ENCODE data around the gene NOXRED1. TPM values are rescaled to one million over a fixed set of nuclear protein-coding genes. Genes with fewer than 3 reads are reported as not detected.

NOXRED1 gene
- total and polyA plus RNA-seq, 4 experiments from 2014 or later: 1.1 TPM; not detected in 2

DNA sequence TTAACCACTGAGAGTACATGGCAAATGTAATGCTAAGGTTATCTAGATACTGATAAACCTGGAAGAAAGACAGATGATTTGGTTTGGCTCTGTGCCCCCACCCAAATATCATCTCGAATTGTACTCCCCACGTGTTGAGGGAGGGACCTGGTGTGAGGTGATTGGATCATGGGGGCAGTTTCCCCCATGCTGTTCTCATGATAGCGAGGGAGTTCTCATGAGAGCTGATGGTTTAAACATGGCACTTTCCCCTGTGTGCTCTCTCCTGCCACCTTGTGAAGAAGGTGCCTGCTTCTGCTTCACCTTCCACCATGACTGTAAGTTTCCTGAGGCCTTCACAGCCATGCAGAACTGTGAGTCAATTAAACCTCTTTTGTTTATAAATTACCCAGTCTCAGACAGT, 14.2 kb downstream of the NOXRED1 start:
- Histone ChIP-seq H3K4me1 (ENCODE audit: insufficient read depth, low read length) (no peaks in the 10 kb centered on the region), H3K4me3 (ENCODE audit: low read length in 2 of 2) (no peak overlapping the region), H3K27ac (ENCODE audit: low read depth, low read length) (no peak overlapping the region), H3K27me3 (ENCODE audit: insufficient read depth, low read length) (no peaks in the 10 kb centered on the region), H3K36me3 (ENCODE audit: insufficient read depth, low read length) (no peaks in the 10 kb centered on the region), H3K9me3 (ENCODE audit: control insufficient read depth in 1 of 2, low read length in 2 of 2) (no peaks in the 10 kb centered on the region)
- Mint-ChIP-seq H3K27me3 (no peaks in the 10 kb centered on the region), H3K36me3 (no peaks in the 10 kb centered on the region), H3K4me1 (peaks cover 3 to 14% (median 9%) of the 10 kb centered on the region in 4 donors), H3K27ac (no peak overlapping the region), H3K9me3 (no peaks in the 10 kb centered on the region), H3K4me3 (no peak overlapping the region)
- ChIA-PET CTCF (ENCODE audit: partially characterized antibody) (interaction anchor here (0.5 to 0.6 kb wide), 2 partner anchors 76 to 113 kb away, joined by 3 read pairs; no protein-coding TSS in a partner anchor), POLR2A (ENCODE audit: partially characterized antibody) (no interaction called here)
- DNase-seq: no peak
- intact Hi-C loops (cut with micrococcal nuclease): no loop called here

DNA sequence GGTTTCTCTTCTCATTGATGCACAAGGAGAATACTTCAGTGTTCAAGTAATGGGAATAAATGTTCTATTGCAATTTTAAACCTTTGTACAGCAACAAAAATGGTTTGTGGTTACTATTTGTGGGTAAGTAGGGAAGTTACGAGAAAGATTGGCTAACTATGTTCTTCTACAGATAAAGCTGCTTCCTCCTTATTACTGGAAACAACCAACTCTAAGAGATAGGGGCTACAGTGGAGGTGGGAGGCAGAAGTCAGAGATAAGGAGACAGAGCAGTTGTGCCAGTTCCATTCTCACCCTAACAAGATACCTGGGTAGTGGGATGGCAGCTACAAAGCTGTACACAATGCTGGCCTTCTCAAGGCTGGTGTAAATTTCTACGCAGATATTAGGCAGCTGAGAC, 16.2 kb downstream of the NOXRED1 start:
- H3K27ac Mint-ChIP-seq: peak overlapping the region in 1 of 7 donors; percentile 19
- POLR2A ChIA-PET (ENCODE audit: partially characterized antibody): no interaction called here

DNA sequence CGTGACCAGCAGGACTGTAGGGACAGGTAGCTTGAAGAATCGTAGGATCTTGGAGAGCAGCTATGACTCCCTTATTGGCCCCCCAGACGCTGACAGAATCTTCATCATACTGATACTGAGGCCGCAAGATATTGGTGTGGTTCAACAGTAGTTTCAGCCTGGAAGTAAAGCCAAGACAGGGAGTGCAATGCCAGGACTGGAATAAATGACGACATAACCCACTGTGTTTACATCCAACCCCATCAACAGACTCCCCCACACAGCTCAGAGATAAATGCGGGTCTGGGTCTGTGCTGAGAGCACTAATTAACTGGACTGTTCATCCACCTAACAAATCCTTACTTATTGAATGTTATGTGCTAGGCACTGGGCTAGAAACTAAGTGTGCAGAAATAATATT, 16.6 kb downstream of the NOXRED1 start:
- intact Hi-C loops (cut with micrococcal nuclease): no loop called here
- Mint-ChIP-seq H3K9me3 (no peaks in the 10 kb centered on the region), H3K4me1 (peaks cover 3 to 14% (median 9%) of the 10 kb centered on the region in 4 donors), H3K27ac (no peak overlapping the region), H3K27me3 (no peaks in the 10 kb centered on the region), H3K36me3 (no peaks in the 10 kb centered on the region), H3K4me3 (no peak overlapping the region)
- no peaks in the 10 kb centered on the region for H3K36me3 ChIP-seq (ENCODE audit: insufficient read depth, low read length)
- H3K27ac ChIP-seq (ENCODE audit: low read depth, low read length): no peak overlapping the region
- no peaks in the 10 kb centered on the region for H3K4me1 ChIP-seq (ENCODE audit: insufficient read depth, low read length)
- CTCF ChIA-PET (ENCODE audit: partially characterized antibody): no interaction called here
- DNase-seq: no peak
- H3K27me3 ChIP-seq (ENCODE audit: insufficient read depth, low read length): no peaks in the 10 kb centered on the region
- H3K4me3 ChIP-seq (ENCODE audit: low read length in 2 of 2): no peak overlapping the region
- H3K9me3 ChIP-seq (ENCODE audit: control insufficient read depth in 1 of 2, low read length in 2 of 2): no peaks in the 10 kb centered on the region
- POLR2A ChIA-PET (ENCODE audit: partially characterized antibody): no interaction called here

More for the DNA sequence above, 16.2 kb downstream of the NOXRED1 start:
- Histone ChIP-seq H3K36me3 (ENCODE audit: insufficient read depth, low read length) (no peaks in the 10 kb centered on the region), H3K27ac (ENCODE audit: low read depth, low read length) (no peak overlapping the region), H3K4me3 (ENCODE audit: low read length in 2 of 2) (no peak overlapping the region), H3K27me3 (ENCODE audit: insufficient read depth, low read length) (no peaks in the 10 kb centered on the region), H3K4me1 (ENCODE audit: insufficient read depth, low read length) (no peaks in the 10 kb centered on the region), H3K9me3 (ENCODE audit: control insufficient read depth in 1 of 2, low read length in 2 of 2) (no peaks in the 10 kb centered on the region)
- DNase-seq: no peak
- intact Hi-C loops (cut with micrococcal nuclease): no loop called here
- Mint-ChIP-seq H3K4me3 (no peak overlapping the region), H3K4me1 (peaks cover 3 to 14% (median 9%) of the 10 kb centered on the region in 4 donors), H3K9me3 (no peaks in the 10 kb centered on the region), H3K36me3 (no peaks in the 10 kb centered on the region), H3K27me3 (no peaks in the 10 kb centered on the region)
- CTCF ChIA-PET (ENCODE audit: partially characterized antibody): no interaction called here

DNA sequence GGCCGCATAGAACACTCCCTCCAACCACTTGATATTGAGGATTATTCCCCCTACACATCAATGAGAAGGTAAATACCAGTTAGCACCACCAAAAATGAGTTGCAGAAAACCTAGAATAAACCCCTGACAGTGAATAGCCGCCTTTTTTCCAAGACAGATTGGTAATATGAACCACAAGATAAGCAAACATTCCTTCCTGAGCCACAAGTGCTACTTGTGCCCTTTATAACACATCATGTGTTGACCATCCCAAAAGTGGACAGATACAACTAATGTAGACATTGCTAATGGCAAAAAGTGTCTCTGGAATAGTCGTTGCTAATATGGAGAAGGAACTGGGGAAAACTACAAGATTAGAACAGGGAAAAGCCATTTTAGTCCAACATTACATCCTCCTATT, 17.2 kb downstream of the NOXRED1 start:
- Mint-ChIP-seq H3K9me3 (no peaks in the 10 kb centered on the region), H3K27me3 (no peaks in the 10 kb centered on the region), H3K4me3 (no peak overlapping the region), H3K36me3 (no peaks in the 10 kb centered on the region), H3K27ac (no peak overlapping the region), H3K4me1 (peaks cover 3 to 14% (median 9%) of the 10 kb centered on the region in 4 donors)
- DNase-seq: no peak
- no peak overlapping the region for H3K27ac ChIP-seq (ENCODE audit: low read depth, low read length)
- no peaks in the 10 kb centered on the region for H3K4me1 ChIP-seq (ENCODE audit: insufficient read depth, low read length)
- no peaks in the 10 kb centered on the region for H3K27me3 ChIP-seq (ENCODE audit: insufficient read depth, low read length)
- intact Hi-C loops (cut with micrococcal nuclease): no loop called here
- ChIA-PET POLR2A (ENCODE audit: partially characterized antibody) (no interaction called here), CTCF (ENCODE audit: partially characterized antibody) (no interaction called here)
- H3K4me3 ChIP-seq (ENCODE audit: low read length in 2 of 2): no peak overlapping the region
- H3K36me3 ChIP-seq (ENCODE audit: insufficient read depth, low read length): no peaks in the 10 kb centered on the region
- H3K9me3 ChIP-seq (ENCODE audit: control insufficient read depth in 1 of 2, low read length in 2 of 2): no peaks in the 10 kb centered on the region

DNA sequence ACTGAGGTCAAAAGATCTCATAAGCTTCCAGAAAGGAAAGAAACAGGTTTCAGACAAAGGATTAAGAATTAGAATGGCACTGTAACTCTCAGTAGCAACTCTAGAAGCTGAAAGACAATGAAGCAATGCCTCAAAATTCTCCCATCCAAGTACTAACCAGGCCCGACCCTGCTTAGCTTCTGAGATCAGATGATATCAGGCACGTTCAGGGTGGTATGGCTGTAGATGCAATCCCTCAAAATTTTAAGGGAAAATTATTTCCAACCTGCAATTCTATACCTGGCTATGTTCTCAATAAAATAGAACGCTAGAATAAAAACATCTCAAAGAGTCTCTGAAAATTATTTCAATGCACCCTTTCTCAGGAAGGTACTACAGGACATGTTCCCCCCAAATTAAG, 19.6 kb downstream of the NOXRED1 start:
- intact Hi-C loops (cut with micrococcal nuclease): no loop called here
- peaks cover 0 to 1% (median 0%) of the 10 kb centered on the region in 8 donors for H3K9me3 Mint-ChIP-seq
- no peak overlapping the region for H3K4me3 Mint-ChIP-seq
- no peak overlapping the region for H3K27ac Mint-ChIP-seq
- no peaks in the 10 kb centered on the region for H3K27me3 Mint-ChIP-seq
- H3K9me3 ChIP-seq (ENCODE audit: control insufficient read depth in 1 of 2, low read length in 2 of 2): no peaks in the 10 kb centered on the region
- POLR2A ChIA-PET (ENCODE audit: partially characterized antibody): no interaction called here
- CTCF ChIA-PET (ENCODE audit: partially characterized antibody): no interaction called here
- no peak overlapping the region for H3K27ac ChIP-seq (ENCODE audit: low read depth, low read length)
- H3K4me1 ChIP-seq (ENCODE audit: insufficient read depth, low read length): no peaks in the 10 kb centered on the region
- DNase-seq: no peak
- H3K36me3 ChIP-seq (ENCODE audit: insufficient read depth, low read length): no peaks in the 10 kb centered on the region
- no peak overlapping the region for H3K4me3 ChIP-seq (ENCODE audit: low read length in 2 of 2)
- no peaks in the 10 kb centered on the region for H3K36me3 Mint-ChIP-seq
- H3K27me3 ChIP-seq (ENCODE audit: insufficient read depth, low read length): no peaks in the 10 kb centered on the region
- H3K4me1 Mint-ChIP-seq: peaks cover 3 to 14% (median 9%) of the 10 kb centered on the region in 4 donors

DNA sequence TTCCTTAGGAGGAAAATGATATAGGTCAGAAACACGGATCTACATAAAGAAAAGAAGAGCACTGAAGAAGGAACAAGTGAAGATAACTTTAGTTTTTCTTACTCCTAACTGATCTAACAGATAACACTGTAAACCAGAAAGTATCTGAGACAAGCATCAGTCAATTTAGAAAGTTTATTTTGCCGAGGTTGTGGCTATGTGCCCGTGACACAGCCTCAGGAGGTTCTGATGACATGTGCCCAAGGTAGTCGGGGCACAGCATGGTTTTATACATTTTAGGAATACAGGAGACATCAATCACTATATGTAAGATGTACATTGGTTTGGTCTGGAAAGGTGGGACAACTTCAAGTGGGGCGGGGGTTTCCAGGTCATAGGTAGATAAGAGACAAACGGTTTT, 23.1 kb downstream of the NOXRED1 start:
- H3K27ac ChIP-seq (ENCODE audit: low read depth, low read length): no peak overlapping the region
- no peak overlapping the region for H3K4me3 ChIP-seq (ENCODE audit: low read length in 2 of 2)

DNA sequence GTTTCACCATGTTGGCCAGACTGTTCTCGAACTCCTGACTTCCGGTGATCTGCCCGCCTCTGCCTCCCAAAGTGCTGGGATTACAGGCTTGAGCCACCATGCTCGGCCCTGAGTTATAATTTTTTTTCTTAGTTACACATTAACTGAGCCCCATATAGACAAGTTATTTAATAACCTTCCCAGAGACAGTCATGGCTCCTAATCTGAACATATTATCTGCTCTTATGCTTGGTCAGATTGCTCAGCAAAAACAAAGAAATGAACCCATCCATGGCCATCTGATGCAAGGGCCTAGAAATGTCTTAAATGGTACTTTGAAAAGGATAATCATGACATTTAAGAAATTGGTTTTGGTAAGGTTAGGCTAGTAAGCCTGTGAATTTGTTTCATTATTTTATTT, 33.1 kb downstream of the NOXRED1 start:
- CTCF ChIA-PET (ENCODE audit: partially characterized antibody): no interaction called here
- H3K4me1 Mint-ChIP-seq: no peaks in the 10 kb centered on the region
- no peak overlapping the region for H3K4me3 Mint-ChIP-seq

More for the DNA sequence above, 23.1 kb downstream of the NOXRED1 start:
- intact Hi-C loops (cut with micrococcal nuclease): no loop called here
- H3K9me3 ChIP-seq (ENCODE audit: control insufficient read depth in 1 of 2, low read length in 2 of 2): no peaks in the 10 kb centered on the region
- no peaks in the 10 kb centered on the region for H3K36me3 ChIP-seq (ENCODE audit: insufficient read depth, low read length)
- ChIA-PET POLR2A (ENCODE audit: partially characterized antibody) (no interaction called here), CTCF (ENCODE audit: partially characterized antibody) (no interaction called here)
- H3K27me3 ChIP-seq (ENCODE audit: insufficient read depth, low read length): no peaks in the 10 kb centered on the region
- DNase-seq: no peak
- no peaks in the 10 kb centered on the region for H3K4me1 Mint-ChIP-seq
- H3K4me1 ChIP-seq (ENCODE audit: insufficient read depth, low read length): no peaks in the 10 kb centered on the region
- no peak overlapping the region for H3K4me3 Mint-ChIP-seq
- H3K36me3 Mint-ChIP-seq: no peaks in the 10 kb centered on the region
- H3K27ac Mint-ChIP-seq: no peak overlapping the region
- H3K27me3 Mint-ChIP-seq: no peaks in the 10 kb centered on the region
- peaks cover 0 to 1% (median 0%) of the 10 kb centered on the region in 8 donors for H3K9me3 Mint-ChIP-seq

DNA sequence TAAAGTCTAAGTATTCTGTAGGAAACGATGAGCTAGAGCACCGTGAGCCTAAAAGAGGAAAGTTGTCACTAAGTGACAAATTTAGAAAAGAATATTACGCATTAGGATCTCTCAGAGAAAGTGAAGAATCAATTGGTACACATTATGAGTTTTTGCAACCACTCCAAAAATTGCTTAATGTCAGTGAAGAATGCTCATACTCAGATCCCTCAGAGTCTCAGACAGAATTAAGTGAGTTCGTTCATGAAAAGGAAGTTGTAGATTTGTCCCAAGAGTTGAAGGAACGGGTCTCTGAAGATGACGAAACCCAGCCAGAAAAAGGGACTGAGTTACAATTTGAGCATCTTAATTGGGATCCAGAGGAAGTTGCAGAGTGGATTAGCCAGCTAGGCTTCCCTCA, 44.6 kb downstream of the NOXRED1 start:
- ChIA-PET CTCF (ENCODE audit: partially characterized antibody) (interaction anchor here (1.7 kb wide), 1 partner anchor 63 kb away, joined by 8 read pairs; no protein-coding TSS in a partner anchor), POLR2A (ENCODE audit: partially characterized antibody) (no interaction called here)
- Histone ChIP-seq H3K36me3 (ENCODE audit: insufficient read depth, low read length) (no peaks in the 10 kb centered on the region), H3K27ac (ENCODE audit: low read depth, low read length) (no peak overlapping the region), H3K4me1 (ENCODE audit: insufficient read depth, low read length) (peaks cover 31% of the 10 kb centered on the region), H3K9me3 (ENCODE audit: control insufficient read depth in 1 of 2, low read length in 2 of 2) (no peaks in the 10 kb centered on the region), H3K27me3 (ENCODE audit: insufficient read depth, low read length) (no peaks in the 10 kb centered on the region), H3K4me3 (ENCODE audit: low read length in 2 of 2) (no peak overlapping the region)
- intact Hi-C loops (cut with micrococcal nuclease): loop anchor here (5.0 to 10.0 kb wide), 3 partner anchors 236 to 566 kb away; partner anchors contain the start of genes ALKBH1, ANGEL1, SLIRP and SPTLC2
- Mint-ChIP-seq H3K36me3 (peaks cover 0 to 3% of the 10 kb centered on the region in 2 donors), H3K27me3 (no peaks in the 10 kb centered on the region), H3K9me3 (no peaks in the 10 kb centered on the region), H3K4me3 (no peak overlapping the region), H3K4me1 (peaks cover 19 to 27% (median 24%) of the 10 kb centered on the region in 4 donors), H3K27ac (no peak overlapping the region)
- DNase-seq: no peak

More for the DNA sequence above, 33.1 kb downstream of the NOXRED1 start:
- Mint-ChIP-seq H3K36me3 (no peaks in the 10 kb centered on the region), H3K27me3 (no peaks in the 10 kb centered on the region), H3K27ac (no peak overlapping the region), H3K9me3 (peaks cover 0 to 2% (median 0%) of the 10 kb centered on the region in 8 donors)
- Histone ChIP-seq H3K4me1 (ENCODE audit: insufficient read depth, low read length) (no peaks in the 10 kb centered on the region), H3K4me3 (ENCODE audit: low read length in 2 of 2) (no peak overlapping the region), H3K36me3 (ENCODE audit: insufficient read depth, low read length) (no peaks in the 10 kb centered on the region), H3K27me3 (ENCODE audit: insufficient read depth, low read length) (no peaks in the 10 kb centered on the region), H3K27ac (ENCODE audit: low read depth, low read length) (no peak overlapping the region), H3K9me3 (ENCODE audit: control insufficient read depth in 1 of 2, low read length in 2 of 2) (no peaks in the 10 kb centered on the region)
- intact Hi-C loops (cut with micrococcal nuclease): no loop called here
- DNase-seq: no peak
- POLR2A ChIA-PET (ENCODE audit: partially characterized antibody): no interaction called here
